HL-60/S4 treated with retinoic acid at 250 ng/mL for 4 days and 3 days (cell line): ENCODE data around the gene AFTPH.

Experiments
- in situ Hi-C: fragments of 300-500 bp; cut with MboI; formaldehyde crosslinking; loops from 2 replicates; pipeline ENCODE4 v1.7.0; 2022; ENCODE audit warnings: low sequenced_read_pairs

The AFTPH gene

DNA sequence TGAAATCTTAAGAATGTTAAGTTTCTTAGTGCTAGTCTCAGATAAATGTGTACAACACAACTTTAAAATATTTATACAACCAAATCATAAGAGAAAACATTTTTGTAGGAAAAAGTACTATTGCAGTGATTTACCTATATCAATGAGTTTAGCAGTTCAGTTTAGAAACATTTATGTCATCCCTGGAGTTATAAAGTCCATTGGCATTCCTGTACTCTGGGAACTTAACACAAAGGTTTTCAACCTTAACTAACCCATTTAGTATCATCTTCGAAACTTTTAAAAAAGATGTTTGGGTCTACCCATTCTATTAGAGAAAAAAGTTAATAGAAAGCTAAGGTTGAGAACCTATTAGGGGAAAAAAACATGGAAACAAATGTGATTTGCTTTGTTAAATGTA is 10.9 kb downstream of the AFTPH start:
- in situ Hi-C loops: no loop called here

DNA sequence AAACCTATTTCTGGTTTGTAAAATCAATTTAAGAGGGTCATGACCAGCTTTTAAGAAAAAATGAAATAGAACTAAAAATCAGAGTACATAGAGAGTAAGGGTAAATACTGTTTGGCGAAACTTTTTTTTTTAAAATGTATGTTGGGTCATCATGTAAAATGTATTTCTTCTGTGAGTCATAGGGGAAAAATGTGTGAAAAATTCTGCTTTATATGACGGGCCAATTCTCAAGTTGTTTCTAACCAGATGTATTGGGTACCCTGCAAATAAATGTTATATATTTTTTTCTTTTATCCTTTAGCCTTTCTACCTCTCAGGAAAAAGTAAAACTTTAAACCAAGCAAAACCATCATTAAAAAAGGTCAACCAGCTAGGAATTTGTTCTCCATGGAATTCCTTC is 13.9 kb downstream of the AFTPH start:
- in situ Hi-C loops: no loop called here

DNA sequence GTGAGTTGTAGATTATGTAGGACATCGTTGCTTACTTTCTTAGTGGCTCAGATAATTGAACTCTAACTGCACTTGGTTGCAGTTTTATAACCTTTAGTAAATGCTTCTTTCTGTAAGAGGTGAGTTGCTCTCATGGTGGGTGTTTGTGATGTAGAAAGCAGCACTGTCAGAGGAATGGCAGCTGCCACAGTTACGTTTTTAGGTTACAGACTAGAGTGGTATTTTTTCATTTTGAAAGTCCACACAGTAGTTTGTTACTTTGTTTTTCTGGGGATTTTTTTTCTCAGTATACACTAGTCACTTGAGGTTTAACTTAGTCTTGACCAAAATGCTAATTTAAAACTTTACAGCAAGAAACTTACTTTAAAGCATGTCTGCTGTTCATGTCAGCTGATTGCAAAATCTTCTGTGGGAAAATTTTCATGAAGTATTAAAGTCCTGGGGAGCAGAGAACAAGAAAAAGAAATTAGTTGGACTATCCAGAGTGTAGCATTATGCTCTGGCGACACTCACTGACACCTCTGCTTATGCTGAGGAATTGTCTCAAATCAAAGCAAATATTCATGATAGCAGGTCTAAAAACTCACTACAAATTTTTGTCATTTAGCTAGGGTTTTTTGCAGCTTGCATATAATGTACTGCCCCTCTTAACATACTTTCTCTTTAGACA is 14.8 kb downstream of the AFTPH start:
- in situ Hi-C loops: no loop called here

DNA sequence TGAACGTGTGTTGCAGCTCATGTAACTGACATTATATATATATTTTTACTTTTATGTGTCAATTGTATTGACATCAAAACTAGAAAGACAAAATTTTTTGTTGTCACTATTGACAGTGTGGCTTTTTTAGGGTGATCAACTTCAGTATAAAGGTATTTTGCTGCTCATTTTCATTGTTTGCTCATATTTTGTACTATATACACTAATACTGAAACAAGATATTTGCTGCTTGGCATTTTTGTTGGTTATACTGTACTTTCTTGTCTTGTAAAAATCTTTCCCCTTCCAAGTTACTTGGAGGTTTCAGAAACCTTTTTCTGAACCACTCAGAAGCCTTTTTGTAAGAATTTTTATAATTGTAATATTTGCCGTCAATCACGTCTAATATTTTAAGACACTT is 16.5 kb downstream of the AFTPH start:
- in situ Hi-C loops: no loop called here

DNA sequence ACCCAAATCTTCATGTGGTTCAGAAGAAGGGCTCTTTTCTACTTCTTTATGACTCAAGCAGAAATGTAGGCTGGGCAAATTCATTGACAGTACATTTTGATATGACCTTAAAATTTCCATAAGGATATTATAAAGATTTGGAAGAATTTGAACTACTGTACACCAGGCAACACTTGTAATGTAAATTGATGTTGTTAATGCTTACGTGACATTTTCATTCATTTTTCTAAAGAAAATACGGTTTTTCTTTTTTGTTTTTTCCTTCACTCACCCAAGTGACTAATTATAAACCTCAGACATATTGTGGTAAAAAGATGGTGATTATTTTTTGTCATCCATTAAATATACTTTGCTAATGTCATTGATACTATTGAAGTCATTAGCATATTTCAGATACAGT is 17.4 kb downstream of the AFTPH start:
- in situ Hi-C loops: no loop called here

DNA sequence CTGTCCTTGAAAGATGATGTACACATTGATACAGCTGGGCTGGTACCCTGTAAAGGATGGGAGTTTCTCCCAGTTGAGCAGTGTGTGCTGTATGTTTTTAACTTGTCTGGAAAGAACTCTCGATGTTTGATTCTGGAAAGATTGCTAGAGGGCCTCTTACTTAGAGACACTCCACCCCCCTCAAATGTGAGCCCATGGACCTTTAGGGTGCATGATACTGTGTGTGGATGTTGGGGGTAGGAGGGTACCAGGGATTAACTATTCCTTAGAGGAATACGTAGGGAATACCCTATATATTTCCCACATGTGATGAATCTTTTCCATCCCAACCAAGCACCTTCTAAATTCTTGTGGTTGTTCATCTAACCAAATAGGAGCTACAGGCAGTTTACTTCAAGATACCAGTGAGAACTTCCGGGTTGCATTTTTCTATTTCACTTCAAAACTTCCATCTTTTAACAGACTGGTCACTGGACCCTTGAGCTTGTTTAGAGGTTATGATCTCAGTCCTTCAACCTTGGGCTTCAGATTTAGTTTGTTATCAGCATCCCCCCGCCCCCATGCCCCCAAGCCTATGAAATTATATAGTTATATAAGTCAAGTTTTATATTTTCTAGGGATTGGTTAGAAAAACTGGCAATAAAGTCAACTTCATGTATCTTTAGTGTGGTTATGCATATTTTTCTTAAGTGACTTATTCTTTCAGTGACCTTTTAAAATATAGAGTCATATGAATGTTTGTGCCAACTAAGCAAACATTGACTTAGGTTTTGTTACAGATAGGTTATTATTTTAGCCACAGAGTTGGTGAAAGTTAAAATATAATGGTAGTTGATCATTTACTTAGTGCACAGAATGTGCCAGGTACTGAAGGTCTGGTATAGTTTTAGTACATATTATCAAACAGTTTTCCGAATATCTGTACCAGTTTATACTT is 18.2 kb downstream of the AFTPH start:
- in situ Hi-C loops: no loop called here

DNA sequence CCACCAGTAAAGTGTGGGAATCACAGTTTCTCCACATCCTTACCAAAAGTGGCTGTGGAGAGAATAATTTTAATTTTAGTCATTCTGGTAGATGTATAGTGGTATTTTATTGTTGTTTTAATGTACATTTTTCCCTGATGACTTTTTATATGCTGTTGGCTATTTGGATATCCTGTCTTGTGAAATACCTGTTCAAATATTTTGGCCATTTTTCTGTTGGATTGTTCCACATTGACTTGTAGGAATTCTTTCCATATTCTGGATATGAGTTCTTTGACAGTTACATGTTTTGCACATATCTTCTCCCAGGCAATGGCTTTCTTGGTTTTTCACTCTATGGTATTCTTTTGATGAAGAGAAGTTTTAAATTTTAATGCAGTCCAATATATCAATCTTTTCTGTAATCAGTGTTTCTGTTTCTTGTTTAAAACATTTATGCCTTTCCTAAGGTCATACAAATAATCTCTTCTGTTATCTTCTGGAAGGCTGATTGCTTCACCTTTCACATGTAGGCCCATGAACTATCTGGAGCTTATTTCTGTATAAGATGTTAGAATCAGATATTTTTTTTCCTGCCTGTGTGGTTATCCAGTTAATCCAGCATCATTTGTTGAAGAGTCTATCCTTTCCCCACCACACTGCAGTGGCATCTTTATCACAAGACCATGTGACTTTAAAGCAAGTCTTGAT is 19.0 kb downstream of the AFTPH start:
- in situ Hi-C loops: no loop called here

DNA sequence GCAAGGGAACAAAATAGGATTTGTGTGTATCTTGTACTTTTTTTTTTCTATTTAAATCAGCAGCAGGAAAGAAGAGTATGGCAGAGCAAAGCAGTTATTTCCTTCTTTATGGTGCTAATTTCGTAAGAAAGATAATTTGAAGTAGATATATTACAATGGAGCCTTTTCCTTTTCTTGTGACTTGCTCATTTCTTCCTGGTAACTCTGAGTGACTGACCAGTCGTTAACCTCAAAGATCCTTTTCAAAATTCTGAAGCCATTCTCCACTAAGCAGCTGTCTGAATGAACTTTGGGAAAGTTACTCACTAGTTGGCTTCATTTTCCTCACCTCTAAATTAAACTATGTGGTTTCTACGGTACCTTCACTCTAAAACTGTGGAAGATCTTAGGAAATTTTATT is 24.6 kb downstream of the AFTPH start:
- in situ Hi-C loops: no loop called here

DNA sequence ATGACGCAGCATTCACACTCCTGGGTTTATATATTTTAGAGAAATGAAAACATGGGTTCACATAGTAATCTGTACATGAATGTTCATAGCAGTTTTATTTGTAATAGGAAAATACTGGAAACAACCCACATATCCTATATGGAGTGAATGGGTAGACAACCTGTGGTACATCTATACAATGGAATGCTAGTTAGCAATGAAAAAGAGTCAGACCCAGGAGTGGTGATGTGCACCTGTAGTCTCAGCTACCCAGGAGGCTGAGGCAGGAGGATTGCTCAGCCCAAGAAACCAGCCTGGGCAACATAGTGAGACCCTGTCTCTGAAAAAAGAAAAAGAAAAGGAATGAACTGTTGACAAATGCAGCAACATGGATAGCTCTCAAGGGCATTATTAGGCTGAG is 25.9 kb downstream of the AFTPH start:
- in situ Hi-C loops: no loop called here

DNA sequence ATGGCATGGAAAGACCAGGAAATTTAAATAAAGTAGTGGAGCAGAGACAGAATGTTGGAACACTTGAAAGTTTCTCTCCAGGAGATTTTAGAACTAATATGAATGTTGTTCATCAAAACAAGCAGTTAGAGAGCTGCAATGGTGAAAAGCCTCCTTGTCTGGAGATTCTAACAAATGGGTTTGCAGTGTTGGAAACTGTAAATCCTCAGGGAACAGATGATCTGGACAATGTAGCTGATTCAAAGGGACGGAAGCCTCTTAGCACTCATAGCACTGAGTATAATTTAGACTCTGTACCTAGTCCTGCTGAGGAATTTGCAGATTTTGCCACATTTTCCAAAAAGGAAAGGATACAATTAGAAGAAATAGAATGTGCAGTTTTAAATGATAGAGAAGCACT is 27.7 kb downstream of the AFTPH start:
- in situ Hi-C loops: no loop called here

DNA sequence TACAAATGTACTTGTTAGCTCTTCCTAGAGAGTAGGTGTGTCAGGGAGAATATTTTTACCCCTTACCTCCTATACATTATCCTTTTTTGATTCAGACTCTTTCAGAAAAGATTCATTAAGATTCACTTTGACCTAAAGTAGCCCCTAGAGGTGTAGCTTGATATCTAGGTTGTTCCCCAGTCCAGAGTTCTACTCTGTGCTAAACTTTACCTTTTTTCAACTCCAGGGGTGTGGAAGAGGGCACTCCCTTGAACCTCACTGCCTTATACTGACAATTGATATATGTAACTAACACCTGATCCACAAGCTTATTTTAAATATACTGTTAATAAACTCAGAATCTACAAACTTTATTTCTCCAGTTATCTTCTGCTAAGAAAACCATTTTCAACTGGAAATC is 30.0 kb downstream of the AFTPH start:
- in situ Hi-C loops: no loop called here

DNA sequence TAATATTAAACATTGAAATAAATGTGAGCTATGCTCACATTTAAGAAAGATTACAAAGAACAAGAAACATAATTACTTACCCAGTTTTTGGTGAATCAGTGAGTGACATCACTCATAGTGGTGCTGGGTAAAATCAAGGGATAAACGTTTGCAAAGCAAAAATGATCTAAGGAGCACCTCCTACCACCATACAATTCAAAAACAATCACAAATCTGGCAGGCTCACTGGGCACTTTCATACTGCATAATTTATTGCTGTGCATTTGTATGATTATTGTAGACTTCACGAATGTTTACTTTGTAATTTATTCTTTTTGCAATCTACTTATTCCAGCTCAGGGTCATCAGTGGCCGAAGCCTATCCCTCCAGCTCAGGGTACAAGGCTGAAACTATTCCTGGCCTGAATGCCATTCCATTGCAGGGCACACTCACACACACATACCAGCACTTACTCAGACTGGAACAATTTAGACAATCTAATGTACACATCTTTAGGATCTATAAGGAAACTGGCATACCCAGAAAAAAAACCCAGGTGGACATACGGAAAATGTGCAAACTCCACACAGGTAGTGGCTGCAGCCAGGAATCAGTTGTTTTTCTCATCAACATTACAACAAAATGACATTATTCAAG is 34.4 kb downstream of the AFTPH start:
- in situ Hi-C loops: no loop called here

DNA sequence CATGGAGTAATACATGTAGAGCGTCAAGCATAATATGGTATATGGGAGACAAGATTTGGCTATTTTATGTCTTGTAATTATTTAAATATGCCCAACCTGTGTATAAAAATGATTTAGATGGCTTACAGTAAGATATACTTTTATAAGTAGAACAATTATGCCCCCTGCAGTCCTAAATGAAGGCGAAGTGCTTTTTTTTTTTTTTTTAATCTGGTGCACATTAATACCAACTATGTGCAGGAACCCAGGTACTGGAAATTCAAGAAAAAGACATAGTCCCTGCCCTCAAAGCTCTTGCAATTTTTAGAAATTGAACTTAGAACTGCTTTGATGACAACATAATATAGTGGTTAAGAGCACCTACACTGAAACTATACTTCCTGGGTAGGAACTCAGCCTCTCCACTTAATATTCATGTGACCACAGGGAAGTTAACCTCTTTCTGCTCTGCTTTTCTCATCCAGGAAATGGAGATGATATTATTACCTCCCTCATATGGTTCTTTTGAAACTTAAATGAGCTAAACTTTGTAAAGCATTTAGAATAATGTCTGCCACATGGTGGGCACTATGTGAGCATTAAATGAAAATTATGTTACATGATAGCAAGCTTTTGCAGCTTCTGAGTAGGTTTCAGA is 38.1 kb downstream of the AFTPH start:
- in situ Hi-C loops: no loop called here

DNA sequence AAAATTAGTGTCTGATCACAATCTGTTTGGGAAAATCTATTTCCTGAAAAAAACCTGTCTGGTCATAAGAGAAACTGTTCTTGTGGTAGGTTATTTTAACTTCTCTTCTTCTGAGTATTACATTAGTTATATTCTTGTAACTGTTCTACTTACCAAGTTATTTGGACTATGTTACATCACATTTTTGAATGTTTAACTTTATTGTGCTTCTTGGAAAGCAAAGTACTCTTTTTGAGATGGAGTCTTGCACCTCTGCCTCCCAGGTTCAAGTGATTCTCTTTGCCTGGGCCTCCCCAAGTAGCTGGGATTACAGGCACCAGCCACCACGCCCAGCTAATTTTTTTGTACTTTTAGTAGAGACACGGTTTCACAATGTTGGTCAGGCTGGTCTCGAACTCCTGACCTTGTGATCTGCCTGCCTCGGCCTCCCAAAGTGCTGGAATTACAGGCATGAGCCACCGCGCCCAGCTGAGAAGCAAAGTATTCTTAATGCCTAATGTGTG is 39.4 kb downstream of the AFTPH start:
- in situ Hi-C loops: no loop called here

DNA sequence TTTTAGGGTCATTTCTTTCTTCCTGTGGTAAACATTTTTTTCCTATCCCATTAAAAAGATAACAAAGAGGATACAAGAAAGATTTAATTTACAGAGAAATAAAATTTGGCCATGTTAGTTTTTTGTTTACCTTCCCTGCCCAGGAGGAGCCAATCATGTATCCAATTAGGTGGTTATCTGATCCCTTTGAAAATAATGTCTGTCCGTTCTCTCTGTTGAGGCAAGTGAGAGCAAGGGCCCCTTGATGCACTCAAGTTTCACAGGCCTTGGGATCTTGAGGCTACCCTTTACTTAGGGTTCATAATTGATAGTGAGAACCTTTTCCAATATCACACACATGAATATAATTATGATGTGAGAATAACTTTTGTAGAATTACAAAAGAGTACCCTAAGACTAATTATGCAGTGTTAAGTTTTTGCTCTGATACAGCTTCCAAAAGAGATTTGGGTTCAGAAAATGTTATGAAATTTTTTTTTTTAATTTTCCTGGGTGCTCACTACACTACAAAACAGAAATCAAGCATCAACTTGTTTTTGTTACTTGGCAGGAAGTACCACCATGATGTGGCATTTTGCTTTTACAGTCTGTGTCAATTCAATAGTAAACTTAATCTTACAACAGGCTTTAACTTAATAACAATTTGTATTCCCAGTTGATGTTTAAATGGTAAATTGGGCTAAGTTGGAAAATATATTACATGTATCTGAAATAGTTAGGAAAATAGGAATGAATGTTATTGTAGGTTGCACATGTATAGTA is 42.0 kb downstream of the AFTPH start:
- in situ Hi-C loops: no loop called here

DNA sequence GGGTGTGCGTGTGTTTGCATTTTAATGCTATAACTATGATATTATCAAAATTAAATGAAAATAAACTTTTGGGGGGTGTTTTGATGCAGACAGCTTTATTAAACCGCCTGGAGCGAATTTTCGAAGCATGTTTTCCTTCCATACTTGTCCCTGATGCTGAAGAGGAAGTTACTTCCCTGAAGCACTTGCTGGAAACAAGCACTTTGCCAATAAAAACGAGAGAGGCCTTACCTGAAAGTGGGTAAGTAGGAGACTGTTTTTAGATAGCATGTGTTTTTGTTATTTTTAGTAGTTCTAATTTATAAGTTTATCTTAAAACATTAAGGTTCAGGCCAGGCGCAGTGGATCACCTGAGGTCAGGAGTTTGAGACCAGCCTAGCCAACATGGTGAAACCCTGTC is 43.3 kb downstream of the AFTPH start:
- in situ Hi-C loops: no loop called here

DNA sequence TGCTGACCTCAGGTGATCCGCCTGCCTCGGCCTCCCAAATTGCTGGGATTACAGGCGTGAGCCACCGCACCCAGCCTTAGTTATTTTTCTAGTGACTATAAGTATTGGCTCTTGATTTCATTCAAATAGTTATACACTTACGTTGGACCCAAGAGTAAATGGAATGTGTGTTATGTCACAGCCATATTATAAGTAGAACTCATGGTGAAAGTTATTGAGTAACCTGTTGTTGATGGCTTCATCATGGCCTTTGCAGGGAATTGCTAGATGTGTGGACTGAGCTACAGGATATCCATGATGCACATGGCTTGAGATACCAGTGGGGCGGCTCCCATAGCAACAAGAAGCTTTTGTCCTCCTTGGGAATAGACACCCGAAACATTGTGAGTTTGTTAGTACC is 44.7 kb downstream of the AFTPH start:
- in situ Hi-C loops: no loop called here

DNA sequence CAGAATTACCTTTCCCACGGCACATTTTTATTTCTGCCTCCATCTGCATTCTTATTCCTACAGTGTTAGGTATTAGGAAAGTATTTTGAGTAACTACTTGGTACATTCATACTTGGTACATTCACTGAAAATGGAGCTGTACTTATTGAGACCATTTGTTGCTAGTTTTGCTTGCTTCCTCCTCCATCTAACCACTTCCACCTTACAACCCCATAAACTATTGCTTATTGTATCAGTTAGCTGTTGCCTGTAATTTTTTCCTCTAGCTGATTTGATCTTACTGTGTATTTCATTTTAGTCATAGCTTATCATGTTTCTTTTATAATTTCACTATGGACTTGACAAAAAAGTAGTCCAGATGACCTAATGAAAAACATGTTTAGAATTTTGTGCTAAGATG is 50.7 kb downstream of the AFTPH start:
- in situ Hi-C loops: no loop called here

DNA sequence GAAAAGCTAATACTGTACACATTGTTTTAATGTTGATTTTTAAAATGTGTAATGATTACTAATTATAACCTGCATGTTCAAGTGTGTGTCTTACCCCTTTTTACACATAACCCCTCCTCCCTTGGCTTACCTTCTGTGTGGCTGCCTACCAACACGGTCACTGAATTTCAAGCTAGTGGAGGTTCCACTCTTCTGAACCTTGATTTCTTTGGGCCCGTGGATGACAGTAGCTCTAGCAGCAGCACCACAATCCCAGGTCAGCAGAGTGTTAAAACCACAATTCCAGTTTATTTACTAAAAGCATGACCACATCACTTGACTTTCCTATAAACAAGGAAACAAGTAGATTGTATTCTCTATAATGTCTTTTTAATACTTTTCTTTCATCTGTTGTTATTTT is 56.9 kb downstream of the AFTPH start:
- in situ Hi-C loops: no loop called here
